HG03175 (cell line): ENCODE data around the gene GOLGA6L6.
"Not testable (repeated sequence)": the region's sequence is repeated elsewhere in the genome, so short reads cannot be mapped to it uniquely, and the experiment has no call there.

ENCODE experiments used
- ATAC-seq: cut with Tn5 transposase; IDR thresholded peaks from one replicate; pipeline ENCODE4 v1.9.1; 2021; ENCODE audit warnings: mild to moderate bottlenecking, moderate library complexity; ENCODE audit not compliant: unreplicated experiment

GOLGA6L6 gene, protein sequence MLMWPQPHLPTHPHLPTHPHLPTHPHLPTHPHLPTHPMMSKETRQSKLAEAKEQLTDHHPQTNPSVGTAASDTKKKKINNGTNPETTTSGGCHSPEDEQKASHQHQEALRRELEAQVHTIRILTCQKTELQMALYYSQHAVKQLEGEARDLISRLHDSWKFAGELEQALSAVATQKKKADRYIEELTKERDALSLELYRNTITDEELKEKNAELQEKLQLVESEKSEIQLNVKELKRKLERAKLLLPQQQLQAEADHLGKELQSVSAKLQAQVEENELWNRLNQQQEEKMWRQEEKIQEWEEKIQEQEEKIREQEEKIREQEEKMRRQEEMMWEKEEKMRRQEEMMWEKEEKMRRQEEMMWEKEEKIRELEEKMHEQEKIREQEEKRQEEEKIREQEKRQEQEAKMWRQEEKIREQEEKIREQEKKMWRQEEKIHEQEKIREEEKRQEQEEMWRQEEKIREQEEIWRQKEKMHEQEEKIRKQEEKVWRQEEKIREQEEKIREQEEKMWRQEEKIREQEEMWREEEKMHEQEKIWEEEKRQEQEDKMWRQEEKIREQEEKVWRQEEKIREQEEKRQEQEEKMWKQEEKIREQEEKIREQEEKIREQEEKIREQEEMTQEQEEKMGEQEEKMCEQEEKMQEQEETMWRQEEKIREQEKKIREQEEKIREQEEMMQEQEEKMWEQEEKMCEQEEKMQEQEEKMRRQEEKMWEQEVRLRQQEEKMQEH

DNA sequence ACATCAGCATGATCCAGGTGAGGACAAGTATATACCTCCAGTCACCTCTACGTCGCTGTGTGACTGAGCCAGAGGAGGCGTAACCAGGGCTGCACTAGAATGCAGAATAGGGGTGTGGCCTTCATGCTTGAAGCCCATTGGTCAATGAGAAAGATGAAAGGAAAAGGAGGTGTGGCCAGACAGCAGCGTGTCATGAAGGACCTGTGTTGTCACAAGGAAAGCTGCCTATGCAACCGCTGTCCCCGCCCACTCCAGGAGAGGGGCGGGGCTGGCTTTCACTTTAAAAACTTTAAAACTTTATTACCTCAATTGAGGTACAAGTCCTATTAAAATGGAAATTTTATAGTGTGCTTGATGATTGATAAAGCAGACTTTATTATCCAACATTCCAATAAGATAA lies at the start of gene GOLGA6L6:
GOLGA6L6 (minus strand) TSS at position 101 of the 400 bp plus-strand sequence; CDS start at position 10, 91 bp downstream.
- ATAC-seq, result not testable (repeated sequence)

DNA sequence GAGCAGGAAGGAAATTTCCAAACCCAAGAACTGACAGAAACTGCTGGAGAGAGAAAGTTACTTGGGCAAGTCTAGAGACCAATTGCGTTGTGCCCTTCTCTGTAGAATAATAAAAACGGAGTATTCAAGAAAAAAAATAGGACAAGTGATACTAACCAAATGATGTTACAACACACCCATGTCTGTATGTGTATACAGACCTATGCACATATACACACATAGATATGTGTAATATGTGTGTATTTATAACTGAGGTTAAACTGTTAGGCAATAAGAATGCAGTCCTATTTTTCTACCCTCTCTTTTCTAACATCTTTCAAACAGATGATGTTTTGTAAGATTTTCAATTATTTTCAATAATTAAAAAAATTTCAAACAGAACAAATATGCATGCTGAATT lies 48.5 kb upstream of the GOLGA6L6 start:
- not testable (repeated sequence) for ATAC-seq

DNA sequence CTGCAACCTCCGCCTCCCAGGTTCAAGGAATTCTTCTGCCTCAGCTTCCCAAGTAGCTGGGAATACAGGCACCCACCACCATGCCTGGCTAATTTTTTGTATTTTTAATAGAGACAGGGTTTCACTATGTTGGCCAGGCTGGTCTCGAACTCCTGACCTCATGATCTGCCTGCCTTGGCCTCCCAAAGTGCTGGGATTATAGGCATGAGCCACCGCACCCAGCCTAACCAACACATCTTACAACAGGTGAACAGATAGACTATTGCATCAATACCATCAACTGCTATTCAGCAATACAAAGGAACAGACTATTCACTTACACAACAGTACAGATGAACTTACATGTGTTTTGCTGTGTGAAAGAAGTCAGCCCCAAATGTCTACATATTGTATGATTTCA lies 45.2 kb upstream of the GOLGA6L6 start:
- ATAC-seq, result not testable (repeated sequence)

DNA sequence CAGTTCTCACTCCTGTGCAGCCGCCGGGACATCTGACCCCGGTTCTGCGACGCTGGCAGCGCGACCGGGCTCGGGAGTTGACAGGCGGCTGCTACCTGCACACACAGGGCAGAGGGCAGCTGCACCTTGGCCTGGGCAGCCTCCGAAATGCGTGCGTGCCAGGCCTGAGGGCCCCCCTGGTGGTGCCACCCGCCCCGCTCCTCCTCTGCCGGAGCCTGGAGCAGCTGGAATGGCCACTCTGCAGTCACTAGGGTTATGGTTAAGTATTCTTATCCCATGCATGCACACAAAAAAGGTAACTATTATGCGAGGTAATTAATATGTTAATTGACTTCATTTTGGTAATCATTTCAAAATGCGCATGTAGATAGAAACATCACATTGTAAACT lies 41.1 kb upstream of the GOLGA6L6 start:
- not testable (repeated sequence) for ATAC-seq

DNA sequence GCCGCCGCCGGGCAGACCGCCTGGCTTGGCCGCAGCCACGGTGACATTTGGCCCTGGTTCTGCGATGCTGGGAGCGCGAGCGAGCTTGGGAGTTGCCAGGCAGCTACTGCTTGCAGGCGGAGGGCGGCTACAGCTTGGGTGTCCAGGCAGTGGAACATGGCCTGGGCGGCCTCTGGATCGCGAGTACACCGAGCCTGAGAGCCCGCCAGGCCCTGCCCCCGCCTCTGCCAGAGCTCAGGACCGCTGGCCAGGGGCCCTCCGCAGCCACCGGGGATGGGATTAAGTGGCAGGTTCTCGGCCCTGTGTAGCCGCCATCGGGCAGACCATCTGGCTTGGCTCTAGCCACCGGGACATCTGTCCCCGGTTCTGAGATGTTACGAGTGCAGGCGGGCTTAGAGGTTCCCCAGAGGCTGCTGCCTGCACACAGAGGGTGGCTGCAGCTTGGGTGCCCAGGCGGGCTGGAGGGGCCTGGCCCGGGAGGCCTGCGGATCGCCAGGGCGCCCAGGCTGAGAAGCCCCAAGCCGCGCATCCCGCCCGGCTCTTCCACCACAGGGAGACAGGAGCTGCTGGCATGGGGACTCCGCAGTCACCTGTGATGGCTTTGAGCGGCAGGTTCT lies 40.6 kb upstream of the GOLGA6L6 start:
- not testable (repeated sequence) for ATAC-seq

DNA sequence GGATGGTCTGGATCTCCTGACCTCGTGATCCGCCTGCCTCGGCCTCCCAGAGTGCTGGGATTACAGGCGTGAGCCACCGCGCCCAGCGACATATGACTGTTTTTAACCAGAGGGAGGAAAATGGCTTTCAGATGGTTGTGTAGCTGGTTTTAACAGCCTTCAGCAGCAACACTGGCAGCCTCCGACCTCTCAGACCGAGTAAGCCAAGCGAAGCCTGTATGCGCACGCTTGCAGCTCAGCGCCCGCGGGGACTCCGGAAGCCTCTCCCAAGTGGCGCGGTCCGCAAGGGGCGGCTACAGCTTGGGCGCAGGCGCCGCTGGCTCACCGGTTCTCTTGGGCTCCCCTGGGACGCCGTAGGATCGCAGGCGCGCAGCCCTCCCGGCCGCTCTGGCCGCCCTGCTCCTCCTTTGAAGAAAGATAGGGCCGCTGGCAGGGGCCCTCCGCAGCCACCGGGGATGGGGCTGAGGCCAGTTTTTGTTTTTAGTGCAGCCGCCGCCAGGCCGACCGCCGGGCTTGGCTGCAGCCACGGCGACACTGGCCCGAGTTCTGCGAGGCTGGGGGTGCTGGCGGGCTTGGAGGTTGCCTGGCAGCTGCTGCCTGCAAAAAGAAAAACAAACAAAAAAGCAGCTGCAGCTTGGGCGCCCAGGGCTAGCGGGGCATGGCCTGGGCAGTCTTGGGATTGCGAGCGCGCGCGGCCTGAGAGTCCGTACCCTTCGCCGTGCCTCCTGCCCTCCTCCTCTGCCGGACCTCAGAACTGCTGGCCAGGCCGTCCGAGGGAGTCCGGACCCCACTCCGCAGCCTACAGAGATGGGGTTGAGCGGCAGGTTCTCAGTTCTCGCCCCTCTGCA lies 39.9 kb upstream of the GOLGA6L6 start:
- not testable (repeated sequence) for ATAC-seq

DNA sequence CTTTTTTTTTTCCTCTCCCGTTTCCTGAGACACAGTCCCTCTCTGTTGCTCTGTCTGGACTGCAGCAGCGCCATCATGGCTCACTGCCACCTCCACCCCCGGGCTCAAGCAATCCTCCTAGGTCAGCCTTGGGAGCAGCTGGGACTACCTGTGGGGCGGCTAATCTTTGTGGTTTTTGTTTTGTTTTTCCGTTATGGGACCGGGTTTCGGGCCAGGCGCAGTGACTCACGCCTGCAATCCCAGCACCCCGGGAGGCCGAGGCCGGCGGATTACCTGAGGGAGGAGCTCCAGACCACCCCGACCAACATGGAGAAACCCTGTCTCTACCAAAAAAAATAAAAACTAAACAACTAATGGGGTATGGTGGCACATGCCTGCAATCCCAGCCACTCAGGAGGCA lies 38.1 kb upstream of the GOLGA6L6 start:
- ATAC-seq, result not testable (repeated sequence)

DNA sequence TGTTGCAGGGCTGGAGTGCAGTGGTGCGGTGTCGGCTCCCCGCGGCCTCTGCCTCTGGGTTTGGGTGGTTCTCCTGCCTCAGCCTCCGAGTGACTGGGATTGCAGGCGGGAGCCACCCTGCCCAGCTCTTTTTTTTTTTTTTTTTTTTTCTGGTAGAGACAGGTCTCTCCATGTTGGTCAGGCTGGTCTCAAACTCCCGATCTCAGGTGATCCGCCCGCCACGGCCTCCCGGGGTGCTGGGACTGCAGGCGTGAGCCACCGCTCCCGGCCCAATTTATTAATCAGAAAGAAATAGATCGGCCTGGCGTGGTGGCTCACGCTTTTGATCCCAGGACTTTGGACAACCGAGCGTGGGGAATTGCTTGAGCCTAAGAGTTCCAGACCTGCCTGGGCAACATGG lies 9.7 kb upstream of the GOLGA6L6 start:
- ATAC-seq, result not testable (repeated sequence)

DNA sequence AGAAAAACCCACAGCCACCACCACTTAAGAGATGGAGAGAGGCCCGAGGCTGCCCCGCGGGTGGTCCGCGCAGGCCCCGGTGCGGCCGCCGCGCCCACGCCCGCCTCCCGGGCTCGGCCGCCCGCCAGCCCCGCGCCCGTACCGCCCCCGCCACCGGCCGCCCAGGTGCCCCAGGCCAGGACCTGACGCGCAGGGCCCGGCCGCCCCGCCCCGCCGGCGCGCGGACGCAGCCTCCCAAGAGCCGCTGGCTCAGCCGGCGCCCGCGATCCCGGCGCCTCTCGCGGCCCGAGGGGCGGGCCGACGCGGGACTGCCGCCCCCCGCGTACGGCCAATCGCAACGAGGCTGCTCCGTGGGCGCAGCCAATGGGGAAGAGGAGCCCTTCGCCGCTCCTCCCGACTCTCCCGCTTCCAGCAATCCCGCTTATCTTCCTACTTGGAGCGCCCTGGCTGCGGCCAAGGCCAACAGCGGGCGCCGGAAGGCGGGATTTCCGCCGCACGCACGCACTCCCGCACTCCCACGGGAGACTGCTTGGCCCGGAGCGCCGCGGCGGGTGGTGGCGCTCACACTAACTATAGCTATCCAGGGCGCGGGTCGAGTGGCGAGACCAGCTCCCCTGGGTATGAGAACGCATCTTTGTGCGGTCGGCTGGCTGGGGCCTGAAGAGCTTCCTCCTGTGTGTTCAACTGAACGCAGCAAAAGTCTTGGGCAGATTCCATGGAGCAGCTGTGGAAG lies 35.5 kb downstream of the GOLGA6L6 start:
- not testable (repeated sequence) for ATAC-seq

DNA sequence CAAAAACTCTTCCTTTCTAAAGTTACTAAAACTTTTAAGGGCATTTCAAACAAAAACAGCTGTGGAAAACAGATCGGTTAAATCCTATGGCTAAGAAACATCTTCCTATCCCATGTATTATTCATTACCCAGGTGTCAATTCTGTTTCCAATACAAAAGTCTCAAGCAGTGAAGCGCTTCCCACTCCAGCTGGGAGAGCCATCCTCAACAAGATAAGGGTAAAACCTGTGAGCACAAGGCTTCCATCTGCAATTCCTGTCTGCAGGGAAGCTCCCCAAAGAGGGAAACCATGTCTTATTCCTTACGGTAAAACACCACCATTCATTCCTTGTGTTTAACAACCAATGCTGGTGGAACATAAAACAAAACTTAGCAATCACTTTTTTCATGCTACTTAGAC lies 38.8 kb downstream of the GOLGA6L6 start:
- not testable (repeated sequence) for ATAC-seq

DNA sequence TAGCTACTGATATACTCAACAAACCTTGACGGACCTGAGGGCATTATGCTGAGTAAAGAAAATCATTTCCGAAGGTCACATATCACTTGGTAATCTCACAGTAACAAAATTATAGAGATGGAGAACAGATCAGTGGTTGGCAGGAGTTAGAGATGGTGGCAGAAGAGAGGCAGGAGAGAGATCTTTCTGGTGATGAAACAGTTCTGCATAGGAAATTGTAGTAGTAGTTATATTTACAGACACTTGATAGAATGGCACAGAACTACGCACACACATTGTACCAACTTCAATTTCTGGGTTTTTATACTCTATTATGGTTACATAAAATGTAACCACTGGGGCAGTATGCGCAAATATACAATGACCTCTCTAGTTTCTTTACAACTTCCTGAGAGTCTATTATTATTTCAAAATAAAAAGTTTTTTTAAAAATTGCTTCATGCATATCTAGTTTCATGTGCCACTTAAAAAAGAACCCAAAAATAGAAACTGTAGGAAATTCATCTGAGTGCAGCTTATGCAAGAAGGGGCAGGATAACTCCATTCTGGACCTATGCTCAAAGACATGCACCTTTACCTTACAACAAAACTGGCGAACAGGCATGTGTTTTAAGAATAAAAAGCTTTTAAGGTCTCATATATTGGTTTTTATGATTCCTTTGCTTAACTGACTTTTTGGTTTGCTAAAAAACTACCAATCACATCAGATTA lies 39.9 kb downstream of the GOLGA6L6 start:
- not testable (repeated sequence) for ATAC-seq

DNA sequence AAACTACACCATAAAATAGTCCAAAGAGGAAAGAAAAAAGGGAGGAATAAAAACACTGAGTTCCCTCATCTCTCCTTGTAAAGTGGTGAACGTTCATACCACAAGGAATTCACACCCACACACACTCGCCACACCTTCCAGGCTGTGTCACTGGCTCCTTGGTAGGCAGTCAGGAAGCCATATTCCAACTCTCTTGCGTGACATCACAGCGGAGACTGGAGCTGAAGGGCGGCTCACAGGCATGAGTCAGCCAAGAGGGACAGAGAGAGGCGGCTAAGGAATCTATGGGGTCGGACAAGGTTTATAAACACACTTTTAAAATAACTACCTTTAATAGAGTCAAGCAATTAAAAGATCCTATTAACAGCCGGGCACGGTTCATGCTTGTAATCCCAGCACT lies 43.8 kb downstream of the GOLGA6L6 start:
- not testable (repeated sequence) for ATAC-seq

DNA sequence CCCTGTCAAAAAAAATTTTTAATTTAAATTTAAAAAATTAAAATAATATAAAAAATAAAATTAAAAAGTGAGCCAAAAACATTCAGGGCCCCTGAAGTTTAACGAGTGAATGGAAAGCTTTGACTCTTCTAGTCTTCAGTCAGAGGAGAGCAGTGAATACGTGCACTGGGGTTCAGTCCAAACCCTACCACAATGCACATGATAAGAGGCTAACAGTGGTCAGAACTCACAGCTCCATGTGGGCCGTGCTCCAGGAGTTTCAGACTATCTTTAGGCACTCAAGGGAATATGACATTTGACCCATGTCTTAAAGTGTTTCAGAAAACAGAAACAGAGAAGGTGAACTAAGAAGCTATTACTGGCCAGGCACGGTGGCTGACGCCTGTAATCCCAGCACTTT lies 48.6 kb downstream of the GOLGA6L6 start:
- ATAC-seq, result not testable (repeated sequence)

DNA sequence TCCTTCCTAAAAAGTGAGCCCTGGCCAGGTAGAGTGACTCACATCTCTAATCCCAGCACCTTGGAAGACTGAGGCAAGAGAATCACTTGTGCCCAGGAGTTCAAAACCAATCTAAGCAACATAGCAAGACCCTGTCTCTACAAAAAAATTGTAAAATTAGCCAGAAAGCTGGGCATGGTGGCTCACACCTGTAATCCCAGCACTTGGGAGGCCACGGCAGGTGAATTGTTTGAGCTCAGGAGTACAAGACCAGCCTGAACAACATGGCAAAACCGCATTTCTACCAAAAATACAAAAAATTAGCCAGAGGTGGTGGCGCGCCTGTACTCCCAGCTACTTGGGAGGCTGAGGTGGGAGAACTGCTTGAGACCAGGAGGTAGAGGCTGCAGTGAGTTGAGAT lies 49.0 kb downstream of the GOLGA6L6 start:
- not testable (repeated sequence) for ATAC-seq

DNA sequence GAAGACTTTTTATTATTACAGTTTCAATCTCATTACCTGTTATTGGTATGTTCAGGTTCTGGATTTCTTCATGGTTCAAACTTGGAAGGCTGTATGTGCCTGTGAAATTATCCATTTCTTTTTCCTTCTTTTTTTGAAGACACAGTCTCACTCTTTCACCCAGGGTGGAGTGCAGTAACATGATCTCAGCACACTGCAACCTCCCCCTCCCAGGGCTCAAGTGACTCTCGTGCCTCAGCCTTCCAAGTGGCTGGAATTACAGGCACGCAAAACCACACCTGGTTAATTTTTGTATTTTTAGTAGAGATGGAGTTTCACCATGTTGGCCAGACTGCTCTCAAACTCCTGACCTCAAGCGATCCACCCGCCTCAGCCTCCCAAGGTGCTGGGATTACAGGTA lies 52.3 kb downstream of the GOLGA6L6 start:
- not testable (repeated sequence) for ATAC-seq
